ENCODE measurements around the gene RHOF. TPM values are rescaled to one million over a fixed set of nuclear protein-coding genes. Genes with fewer than 3 reads are reported as not detected.
"Not testable (repeated sequence)": the region's sequence is repeated elsewhere in the genome, so short reads cannot be mapped to it uniquely, and the experiment has no call there.

RHOF gene
- polyA plus RNA-seq, 1 donor = 15.9 TPM

DNA sequence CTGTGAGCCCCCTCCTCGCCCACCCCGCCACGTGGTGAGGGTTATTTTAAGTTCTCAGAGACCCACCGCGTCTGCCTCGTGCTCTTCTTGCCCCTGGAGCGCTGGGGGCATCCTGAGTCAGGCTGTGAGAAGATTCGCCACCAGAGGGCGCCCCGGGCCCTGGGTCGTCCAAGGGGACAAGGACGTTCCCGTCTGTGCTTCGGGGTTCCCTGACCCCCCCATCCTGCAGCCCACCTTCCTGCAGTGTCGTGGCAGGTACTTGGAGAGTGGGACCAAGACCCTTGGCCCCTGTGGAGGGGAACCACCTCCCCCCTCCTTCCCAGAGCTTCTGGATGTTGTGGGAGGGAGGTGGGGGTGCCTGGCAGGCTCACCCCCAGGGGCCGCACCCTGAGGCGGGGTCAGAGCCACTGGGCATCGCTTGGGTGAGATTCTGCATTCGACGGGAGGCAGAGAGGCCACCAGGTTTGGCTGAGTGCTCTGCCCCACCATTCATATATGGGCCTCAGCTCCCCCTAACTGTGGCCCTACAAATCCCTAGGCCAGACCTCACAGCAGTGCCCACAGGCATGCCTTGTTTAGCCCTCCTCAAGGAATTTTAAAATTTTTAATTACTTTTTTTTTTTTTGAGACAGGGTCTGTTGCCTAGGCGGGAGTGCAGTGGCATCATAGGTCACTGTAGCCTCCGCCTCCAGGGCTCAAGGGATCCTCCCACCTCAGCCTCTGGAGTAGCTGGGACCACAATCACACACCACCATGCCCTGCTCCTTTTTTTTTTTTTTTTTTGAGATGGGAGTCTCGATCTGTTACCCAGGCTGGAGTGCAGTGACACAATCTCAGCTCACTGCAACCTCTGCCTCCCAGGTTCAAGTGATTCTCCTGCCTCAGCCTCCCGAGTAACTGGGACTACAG lies 17.0 kb downstream of the RHOF start:
- DNase-seq = no peak

DNA sequence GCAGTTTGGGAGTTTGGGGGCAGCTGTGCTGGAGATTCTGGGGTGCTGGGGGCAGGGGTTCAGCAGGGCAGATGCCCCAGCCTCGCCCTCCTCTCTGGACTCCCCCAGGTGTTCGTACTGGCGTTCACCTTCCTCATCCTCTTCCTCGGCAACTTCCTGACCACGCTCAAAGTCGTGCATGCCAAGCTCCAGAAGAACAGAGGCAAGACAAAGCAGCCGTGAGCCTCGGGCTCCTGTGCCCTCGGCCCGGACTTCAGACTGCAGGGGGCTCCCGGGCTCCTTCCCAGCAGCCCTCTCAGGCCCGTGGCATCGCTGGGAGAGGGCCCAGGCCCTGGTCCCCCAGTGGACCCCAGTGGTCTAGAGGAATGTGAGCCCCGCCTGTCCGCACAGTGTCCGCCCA lies 18.0 kb downstream of the RHOF start:
- DNase-seq = no peak

DNA sequence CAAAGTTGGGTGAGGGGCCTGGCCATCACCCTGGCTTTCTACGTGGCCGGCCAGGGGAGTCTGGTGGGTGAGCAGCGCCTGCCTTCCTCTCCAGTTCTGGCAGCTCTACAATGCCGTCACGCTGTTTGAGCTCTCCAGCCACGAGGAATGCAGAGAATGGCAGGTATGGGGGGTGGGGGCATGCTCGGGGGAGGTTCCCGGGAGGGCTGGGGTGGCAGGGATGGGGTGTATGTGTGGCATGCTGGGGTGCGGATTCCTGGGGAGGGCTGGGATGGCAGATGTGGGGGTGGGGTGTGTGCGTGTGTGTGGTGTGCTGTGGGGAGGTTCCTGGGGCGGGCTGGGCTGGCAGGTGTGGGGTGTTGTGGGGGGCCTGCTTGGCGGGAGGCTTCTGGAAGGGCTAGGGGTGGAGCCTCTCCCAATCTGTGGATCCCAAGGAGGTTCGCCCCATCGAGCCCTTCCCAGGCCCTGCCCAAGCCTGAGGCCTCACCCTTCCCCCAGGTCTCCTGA lies 18.5 kb downstream of the RHOF start:
- peak; percentile 60 for DNase-seq

DNA sequence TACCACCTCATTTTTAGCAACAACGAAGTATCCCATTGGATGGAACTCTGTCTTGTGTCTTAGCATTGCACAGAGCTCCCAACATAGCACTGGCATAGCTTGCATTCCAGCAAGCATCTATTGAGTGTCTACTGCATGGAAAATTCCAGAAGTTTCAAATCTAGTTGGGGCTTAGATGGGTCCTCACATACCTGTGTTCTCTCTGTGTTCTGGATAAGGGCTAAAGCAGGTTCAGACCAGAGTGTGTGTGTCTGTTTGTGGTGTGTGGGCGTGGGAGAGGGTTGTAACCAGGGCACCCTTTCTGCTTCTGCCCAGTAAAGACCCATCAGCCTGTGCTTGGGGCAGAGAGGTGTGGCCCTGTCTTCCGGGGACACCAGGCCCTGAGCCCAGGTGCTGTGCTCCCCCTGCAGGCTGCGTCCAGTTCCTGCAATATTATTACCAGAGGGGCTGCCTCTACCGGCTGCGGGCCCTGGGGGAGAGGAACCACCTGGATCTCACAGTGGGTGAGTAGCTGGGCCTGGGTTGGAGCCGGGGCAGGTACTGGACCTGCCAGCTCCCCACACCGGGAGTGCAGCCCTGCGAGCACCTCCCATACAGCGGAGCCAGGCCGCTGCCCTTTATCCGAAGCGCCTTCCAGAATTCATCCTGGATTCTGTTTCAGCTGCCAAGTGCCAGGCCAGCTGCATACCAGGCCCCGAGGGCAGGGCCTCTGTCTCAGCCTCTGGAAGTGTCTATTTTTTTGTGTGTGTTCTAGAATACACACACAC lies 20.3 kb downstream of the RHOF start:
- no peak for DNase-seq

DNA sequence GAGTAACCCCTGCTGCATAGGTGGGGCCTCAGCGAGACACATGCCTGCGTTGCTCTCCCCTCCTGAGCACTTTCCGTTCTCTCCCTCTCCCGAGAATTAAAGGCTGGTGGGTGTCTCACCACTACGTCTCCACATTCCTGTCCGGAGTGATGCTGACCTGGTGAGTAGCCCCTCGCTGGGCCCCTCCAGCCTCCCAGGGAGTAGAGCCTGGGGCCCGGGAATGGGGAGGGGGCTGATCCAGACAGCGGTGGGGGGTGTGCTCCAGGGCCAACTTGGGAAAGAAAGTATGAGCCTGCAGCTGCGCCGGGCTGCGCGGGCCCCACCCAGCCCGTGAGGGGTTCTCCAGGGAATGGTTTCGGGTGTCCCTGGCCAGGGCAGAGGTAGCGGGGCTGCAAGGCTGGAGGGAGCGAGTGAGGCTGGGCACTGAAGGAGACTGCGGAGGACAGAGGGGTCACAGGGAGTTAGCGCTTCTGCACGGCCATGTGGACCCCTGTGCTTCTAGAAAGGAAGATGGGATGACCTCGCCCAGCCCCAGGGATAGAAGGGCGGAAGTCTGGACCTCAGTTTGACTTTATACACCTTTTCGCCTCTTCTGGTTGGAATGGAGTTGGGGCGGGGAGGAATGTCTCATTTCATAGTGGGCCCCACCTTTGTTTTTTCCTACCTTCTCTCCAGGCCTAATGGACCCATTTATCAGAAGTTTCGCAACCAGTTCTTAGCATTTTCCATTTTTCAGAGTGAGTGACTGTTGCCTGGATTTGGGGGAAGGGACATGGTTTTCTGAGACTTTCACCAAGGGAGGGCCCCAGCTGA lies 22.5 kb downstream of the RHOF start:
- no peak for DNase-seq

DNA sequence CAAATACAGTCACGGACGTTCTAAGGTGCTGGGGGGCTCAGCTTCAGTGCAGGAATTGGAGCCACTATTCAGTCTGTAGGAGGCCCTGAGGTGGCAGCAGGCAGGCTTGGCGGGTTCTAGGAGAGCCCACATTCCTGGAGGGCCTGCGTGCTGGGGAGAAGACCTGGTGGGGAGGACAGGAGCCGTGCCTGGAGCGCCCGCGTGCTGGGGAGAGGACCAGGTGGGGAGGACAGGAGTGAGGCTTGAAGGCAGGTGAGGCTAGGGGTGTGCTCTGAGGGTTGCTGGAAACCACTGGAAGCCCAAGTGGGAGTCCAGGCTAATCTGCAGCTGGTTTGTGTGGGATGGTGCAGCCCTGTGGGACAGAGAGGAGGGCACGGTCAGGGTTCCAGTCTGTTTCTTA lies 23.1 kb downstream of the RHOF start:
- DNase-seq = no peak

DNA sequence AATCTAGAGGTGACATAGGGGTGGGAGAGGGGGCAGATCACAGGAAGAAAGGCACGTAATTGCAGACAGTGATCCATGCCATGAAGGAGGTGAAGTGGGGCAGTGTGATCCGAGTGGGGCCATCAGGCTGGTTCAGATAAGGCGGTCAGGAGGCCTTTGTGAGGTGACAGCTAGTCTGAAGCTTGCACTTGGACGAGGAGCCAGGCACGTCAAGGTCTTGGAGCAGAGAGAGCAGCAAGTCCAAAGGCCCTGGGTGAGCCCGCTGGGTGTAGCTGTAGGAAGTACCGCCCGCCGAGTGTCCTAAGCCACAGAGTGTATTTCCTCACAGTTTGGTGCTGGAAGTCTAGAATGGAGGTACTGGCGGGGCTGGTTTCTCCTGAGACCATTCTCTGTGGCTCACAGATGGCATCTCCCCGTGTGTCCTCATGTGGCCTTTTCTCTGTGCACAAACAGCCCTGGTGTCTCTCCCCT lies 23.6 kb downstream of the RHOF start:
- no peak for DNase-seq

DNA sequence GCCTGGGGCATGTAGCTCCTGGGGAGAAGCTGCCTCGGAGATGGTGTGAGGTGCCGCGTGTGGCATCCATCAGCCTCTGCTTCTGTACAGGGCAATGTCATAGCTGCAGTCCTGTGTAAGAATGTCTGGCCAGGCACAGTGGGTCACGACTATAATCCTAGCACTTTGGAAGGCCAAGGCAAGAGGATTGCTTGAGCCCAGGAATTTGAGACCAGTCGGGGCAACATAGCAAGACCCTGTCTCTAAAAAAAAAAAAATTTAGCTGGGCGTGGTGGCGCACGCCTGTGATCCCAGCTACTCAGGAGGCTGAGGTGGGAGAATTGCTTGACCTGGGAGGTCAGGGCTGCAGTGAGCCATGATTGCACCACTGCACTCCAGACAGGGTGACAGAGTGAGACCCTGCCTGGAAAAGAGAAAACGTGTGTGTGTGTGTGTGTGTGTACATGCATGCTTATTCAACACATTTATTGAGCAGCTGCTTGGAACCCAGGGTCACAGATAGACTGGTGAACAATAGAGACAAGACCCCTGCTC lies 24.1 kb downstream of the RHOF start:
- no peak for DNase-seq

DNA sequence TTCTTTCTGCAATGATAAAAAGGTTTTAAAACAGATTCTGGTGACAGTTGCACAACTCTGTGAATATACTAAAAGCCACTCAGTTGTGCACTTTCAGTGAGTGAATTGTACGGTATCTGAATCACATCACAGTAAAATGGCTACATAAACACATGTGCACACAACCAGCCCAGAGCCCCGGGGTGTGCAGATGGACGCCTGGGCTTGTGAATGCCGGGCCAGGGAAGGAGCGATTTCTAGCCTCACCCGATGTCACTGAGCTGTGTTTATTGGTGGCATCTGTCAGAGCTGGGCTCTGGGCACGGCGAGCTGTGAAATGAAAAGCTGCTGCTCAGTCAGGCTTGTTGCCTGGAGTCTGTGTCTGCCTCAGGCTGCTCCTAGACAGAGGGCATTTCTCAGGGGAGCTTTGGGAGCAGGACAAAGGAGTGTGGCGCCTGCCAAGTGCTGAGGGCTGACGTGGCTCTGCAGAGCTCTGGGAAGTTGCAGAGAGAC lies 25.9 kb downstream of the RHOF start:
- no peak for DNase-seq

DNA sequence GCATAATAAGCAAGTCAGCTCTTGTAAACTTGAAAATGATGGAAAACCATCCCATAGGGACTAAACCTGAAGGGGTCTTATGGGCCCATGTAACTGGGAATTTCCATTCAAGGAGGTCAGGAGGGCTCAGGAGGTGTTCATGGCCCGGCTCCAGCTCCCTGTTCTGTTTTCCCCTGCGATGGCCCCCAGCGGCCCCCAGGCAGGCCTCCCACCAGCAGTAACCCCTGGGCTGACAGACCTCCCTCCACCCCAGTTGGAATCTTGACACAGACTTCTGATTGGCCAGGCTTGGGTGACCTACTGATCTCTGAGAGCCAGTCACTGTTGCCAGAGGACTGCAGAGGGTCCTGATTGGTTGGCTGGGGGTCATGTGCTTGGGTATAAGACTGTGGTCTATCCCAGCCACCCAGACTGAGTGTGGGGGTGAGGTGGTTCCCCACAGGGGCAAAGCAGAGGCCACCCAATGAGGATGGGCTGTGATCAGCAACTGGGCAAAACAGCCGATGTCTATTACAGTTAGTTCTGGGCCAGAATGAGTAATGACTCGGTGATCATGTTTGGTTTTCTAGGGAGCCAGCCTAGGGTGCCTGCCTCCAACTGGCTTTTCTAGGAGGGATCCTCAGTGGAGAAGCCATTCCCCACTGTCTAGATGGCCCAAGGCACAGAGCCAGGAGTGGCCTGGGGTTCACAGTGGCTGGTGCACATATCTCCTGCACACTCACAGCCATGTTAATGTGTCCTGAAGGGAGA lies 27.0 kb downstream of the RHOF start:
- DNase-seq = no peak

DNA sequence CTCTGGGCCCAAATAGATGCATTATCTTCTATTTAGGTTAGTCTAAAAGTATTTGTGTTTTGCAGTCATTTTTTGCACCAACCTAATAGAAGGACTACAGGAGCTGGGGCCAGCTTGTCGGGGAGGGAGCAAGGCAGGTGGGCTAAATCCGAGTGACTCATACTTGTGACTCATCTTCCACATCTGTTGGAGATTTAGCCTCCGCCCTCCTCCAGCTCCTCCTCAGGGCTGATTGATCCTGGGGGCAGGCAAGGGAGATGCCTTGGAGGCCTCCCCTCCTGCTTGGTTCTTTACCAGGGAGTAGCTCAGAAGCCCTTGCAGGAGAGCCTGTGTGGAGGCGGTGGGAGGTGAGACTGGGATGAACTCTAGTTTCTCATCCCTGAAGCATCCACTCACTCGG lies 27.9 kb downstream of the RHOF start:
- no peak for DNase-seq

DNA sequence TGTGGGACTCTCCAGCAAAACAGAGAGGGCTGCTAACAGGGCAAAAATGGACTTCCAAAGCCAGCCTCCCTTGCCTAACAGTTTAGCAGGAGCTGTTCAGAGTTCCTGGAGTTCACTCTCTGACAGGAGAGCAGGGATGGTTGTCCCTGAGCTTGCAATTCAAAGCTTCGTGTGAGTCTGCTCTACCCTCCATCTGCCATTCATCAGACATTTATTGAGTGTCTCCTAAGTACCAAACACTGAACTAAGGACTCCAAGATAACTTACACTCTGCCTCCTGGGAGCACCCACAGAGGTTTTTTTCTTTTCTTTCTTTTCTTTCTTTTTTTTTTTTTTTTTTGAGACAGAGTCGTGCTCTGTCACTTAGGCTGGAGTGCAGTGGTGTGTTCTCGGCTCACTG lies 28.7 kb downstream of the RHOF start:
- no peak for DNase-seq

DNA sequence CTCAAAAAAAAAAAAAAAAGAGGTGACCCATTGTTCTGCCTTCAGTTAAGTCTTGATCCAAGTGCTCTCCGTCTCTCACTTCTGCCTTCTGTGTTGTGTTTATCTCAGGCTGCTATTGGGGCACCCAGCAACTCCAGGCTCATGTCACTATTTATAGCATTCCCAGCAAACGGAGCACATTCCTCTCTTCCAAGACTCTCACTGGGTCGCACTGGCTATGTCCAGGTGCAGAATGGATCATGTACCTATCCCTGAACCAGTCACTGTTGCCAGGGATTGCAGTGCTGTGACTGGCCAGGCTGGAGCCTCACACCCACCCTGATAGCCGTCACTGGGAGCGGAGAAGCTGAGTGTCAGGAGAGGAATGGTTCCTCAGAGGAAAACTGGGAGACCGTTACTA lies 31.2 kb downstream of the RHOF start:
- no peak for DNase-seq

DNA sequence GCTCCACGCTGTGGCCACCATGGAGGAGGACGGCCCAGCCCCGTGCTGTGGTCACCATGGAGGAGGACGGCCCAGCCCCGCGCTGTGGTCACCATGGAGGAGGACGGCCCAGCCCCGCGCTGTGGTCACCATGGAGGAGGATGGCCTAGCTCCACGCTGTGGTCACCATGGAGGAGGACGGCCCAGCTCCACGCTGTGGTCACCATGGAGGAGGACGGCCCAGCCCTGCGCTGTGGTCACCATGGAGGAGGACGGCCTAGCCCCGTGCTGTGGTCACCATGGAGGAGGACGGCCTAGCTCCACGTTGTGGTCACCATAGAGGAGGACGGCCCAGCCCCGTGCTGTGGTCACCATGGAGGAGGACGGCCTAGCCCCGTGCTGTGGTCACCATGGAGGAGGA lies 35.0 kb downstream of the RHOF start:
- DNase-seq = not testable (repeated sequence)

DNA sequence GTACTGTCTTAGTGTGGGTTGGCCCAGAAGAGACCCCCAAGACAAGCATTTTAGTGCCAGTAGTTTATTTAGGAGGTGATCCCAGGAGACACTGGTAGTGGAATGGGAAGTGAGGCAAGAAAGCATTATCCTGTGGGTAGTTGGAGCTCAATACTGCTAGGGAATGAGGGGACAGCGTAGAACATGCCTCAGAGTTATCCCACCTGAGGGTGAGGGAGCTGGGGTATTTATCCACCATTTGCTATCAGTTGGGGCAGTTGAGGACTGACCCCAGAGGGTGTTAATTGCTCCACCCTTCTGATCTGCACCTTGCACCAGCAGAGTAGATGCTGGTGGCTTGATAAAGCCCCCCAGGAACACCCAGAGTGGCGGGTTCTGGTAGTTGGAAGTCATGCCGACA lies 37.9 kb downstream of the RHOF start:
- no peak for DNase-seq

DNA sequence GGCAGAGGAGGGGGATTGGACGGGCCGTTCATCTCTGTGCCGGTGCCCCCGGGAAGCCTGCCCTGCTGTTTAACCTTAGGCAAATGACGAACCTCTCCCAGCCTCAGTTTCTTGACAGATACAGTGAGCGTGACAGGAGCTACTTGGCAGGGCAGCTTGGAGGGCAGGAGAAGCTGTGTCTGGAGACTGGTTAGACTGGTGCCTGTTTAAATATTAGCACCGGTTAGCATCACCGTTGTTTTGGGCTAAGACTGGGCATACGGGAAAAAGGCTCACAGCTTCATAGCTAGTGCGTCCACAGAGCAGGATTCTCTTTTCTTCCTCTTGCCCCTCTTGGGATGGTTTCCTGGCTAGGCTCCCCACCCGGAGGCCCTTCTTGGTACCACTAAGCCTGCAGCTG lies 38.7 kb downstream of the RHOF start:
- DNase-seq = no peak

DNA sequence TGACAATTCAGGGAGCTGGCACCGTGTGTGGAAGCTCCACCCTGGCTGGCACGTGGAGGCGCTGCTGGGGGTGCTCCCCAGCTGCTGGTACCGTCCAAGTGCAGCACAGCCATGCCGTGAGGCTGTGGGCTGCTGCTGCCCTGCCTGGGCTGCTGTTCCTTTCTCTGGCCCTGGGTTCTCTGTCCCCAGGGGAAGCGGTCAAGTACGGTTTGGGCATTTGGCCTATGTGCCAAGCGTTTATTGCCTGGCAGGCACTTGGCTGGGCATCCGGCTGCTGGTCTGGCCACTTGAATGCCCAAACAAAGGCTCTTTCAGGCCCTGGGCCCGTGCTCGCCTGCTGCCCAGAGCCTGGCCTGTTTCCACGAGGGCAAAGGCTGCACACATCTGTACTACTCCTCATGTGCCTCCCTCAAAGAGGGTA lies 39.6 kb downstream of the RHOF start:
- DNase-seq = no peak

DNA sequence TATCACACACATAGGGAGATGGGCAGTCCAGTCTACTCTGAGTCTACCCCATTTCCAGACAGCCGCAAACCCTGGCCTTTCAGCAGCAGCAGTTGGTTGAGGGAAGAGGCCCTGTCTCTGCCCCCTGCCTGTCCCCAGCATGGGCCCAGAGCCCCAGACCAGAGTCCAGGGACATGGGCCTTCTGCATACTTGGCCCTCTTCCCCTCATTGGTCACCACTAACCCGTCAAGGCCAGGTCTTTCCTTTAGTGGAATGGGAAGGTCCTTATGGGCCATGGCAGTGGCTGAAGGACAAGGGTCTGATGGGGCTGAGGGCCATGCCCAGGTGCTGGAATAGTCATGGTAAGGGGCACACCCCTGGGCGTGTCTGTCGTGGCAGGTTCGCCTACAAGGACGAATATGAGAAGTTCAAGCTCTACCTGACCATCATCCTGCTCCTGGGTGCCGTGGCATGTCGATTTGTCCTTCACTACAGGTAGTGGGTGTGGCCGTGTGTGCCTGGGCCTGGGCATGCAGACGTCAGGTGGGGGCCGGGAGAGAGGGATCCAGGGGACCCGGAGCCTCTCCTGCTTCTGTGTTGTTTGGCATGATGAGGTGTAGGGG lies 41.6 kb downstream of the RHOF start:
- no peak for DNase-seq

DNA sequence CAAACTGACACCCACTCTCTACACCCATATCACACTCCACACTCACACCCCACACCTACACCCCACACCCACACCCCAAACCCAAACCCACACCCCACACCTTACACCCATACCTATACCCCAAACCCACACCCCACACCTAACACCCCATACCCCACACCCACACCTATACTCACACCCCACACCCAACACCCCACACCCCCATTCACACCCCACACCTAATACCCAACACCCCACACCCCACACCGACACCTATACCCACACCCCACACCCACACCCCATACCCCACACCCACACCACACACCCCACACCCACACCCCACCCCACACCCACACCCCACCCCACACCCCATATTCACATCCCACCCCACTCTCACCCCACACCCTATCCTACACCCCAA lies 42.5 kb downstream of the RHOF start:
- no peak for DNase-seq

DNA sequence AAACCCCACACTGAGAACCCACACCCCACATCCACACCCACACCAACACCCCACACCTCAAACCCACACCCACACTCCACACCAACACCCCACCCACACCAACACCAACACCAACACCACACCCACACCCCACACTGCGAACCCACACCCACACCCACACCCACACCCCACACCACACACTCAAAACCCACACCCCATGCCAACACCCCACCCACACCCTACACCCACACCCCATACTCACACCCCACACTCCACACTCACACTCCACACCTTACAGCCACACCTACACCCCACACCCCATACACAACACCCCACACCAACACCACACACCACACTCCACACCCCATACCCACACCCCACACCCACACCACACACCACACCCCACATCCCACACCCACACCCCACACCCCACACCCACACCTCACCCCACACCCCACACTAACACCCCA lies 43.0 kb downstream of the RHOF start:
- no peak for DNase-seq

DNA sequence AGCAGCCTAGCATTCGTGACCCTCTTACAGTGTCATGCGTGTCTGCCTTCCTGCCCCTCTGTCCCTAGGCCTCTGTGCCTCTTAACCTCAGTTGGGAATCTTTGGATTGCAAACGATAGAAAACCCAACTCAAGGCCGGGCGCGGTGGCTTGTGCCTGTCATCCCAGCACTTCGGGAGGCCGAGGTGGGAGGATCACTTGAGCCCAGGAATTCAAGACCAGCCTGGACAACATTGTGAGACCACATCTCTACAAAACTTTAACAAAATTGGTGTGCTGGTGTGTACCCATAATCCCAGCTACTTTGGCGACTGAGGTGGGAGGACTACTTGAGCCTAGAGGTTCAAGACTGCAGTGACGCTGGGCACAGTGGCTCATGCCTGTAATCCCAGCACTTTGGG lies 44.2 kb downstream of the RHOF start:
- DNase-seq = no peak

Measured in left kidney (tissue), 2 donors.